ENCODE data around the gene CYB561.
A peak's percentile ranks its signal among the peaks of the same experiment; 100 is the strongest.

GRCh38 chr17:63446753-63447470 lies 806 bp upstream of the CYB561 start:
- TF ChIP-seq, protein P1, sequence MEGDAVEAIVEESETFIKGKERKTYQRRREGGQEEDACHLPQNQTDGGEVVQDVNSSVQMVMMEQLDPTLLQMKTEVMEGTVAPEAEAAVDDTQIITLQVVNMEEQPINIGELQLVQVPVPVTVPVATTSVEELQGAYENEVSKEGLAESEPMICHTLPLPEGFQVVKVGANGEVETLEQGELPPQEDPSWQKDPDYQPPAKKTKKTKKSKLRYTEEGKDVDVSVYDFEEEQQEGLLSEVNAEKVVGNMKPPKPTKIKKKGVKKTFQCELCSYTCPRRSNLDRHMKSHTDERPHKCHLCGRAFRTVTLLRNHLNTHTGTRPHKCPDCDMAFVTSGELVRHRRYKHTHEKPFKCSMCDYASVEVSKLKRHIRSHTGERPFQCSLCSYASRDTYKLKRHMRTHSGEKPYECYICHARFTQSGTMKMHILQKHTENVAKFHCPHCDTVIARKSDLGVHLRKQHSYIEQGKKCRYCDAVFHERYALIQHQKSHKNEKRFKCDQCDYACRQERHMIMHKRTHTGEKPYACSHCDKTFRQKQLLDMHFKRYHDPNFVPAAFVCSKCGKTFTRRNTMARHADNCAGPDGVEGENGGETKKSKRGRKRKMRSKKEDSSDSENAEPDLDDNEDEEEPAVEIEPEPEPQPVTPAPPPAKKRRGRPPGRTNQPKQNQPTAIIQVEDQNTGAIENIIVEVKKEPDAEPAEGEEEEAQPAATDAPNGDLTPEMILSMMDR (IDR thresholded peaks at IDR 0.05): peak in 2 of 4 experiments; percentile 52 to 56
- TF ChIP-seq POLR2AphosphoS5 (IDR thresholded peaks at IDR 0.05): no peak
